IMR-90 (cell line): ENCODE data around the gene TENM3. TPM values are rescaled to one million over a fixed set of nuclear protein-coding genes. Genes with fewer than 3 reads are reported as not detected.

Experiments used
- ATAC-seq: fragments of 200-7000 bp; cut with Tn5 transposase; 2 replicates; pipeline ENCODE4 v1.9.1; 2020; ENCODE audit warnings: low read depth, mild to moderate bottlenecking, moderate library complexity
- BruUV-seq: library from RNA; stranded (reverse); fragments of 400-500 nt; replicated peaks from 2 replicates; lab custom pipeline; 2021; lab: Mats Ljungman, UMichigan
- CTCF ChIA-PET: fragments of 300-600 bp; formaldehyde crosslinking; extraction: SDS; loops from one replicate; lab custom pipeline; 2021; ENCODE audit warnings: antibody characterized with exemption; lab: Yijun Ruan, JAX
- POLR2A ChIA-PET: fragments of 300-600 bp; sonication (Branson Sonifier 250); formaldehyde crosslinking; loops from one replicate; lab custom pipeline; 2022; ENCODE audit warnings: antibody characterized with exemption; ENCODE audit not compliant: unreplicated experiment; lab: Charles Lee
- DNase-seq: peaks from one replicate; pipeline ENCODE4 v3.0.0; 2013
- H2AFZ ChIP-seq: replicated peaks from 2 replicates; pipeline ENCODE3; 2013; ENCODE audit warnings: low read length, mild to moderate bottlenecking; ENCODE audit not compliant: poor library complexity
- H2AK5ac ChIP-seq: 2 replicates; pipeline ENCODE4 v1.6.1; 2013; ENCODE audit warnings: low read depth, low read length, inconsistent platforms
- H2AK9ac ChIP-seq: replicated peaks from 2 replicates; pipeline ENCODE3; 2013; ENCODE audit warnings: mild to moderate bottlenecking, low read depth, low read length, moderate library complexity; ENCODE audit not compliant: poor library complexity
- H2BK120ac ChIP-seq: 2 replicates; pipeline ENCODE4 v1.6.1; 2013; ENCODE audit warnings: low read depth, low read length, inconsistent platforms
- H2BK15ac ChIP-seq: 3 replicates; pipeline ENCODE4 v1.6.1; 2013; ENCODE audit warnings: low read depth, low read length, inconsistent platforms
- H2BK20ac ChIP-seq: 2 replicates; pipeline ENCODE4 v1.6.1; 2013; ENCODE audit warnings: low read depth, mild to moderate bottlenecking, inconsistent platforms, low read length, moderate library complexity
- H2BK5ac ChIP-seq: 2 replicates; pipeline ENCODE4 v1.6.1; 2013; ENCODE audit warnings: mild to moderate bottlenecking, low read depth, low read length, inconsistent platforms; ENCODE audit not compliant: poor library complexity, severe bottlenecking
- H3K14ac ChIP-seq: replicated peaks from 2 replicates; pipeline ENCODE4 v1.6.1; 2013; ENCODE audit warnings: low read depth, low read length, inconsistent platforms
- H3K18ac ChIP-seq: 2 replicates; pipeline ENCODE4 v1.6.1; 2013; ENCODE audit warnings: low read depth, low read length, control low read depth
- H3K23ac ChIP-seq: 2 replicates; pipeline ENCODE4 v1.6.1; 2013; ENCODE audit warnings: low read depth, low read length, inconsistent platforms
- H3K27ac ChIP-seq: 2 replicates; pipeline ENCODE4 v1.5.1; 2013; ENCODE audit warnings: mild to moderate bottlenecking, control low read depth, low read length; ENCODE audit not compliant: insufficient read depth
- H3K27me3 ChIP-seq: 2 replicates; pipeline ENCODE4 v1.6.1; 2013; ENCODE audit warnings: low read length; ENCODE audit not compliant: control insufficient read depth, insufficient read depth
- H3K36me3 ChIP-seq: 2 replicates; pipeline ENCODE4 v1.6.1; 2013; ENCODE audit warnings: low read length, mixed read lengths; ENCODE audit not compliant: control insufficient read depth, insufficient read depth
- H3K4ac ChIP-seq: 2 replicates; pipeline ENCODE4 v1.6.1; 2013; ENCODE audit warnings: low read depth, low read length, inconsistent platforms
- H3K4me1 ChIP-seq: 2 replicates; pipeline ENCODE4 v1.6.1; 2013; ENCODE audit warnings: low read length, mixed read lengths; ENCODE audit not compliant: control insufficient read depth, insufficient read depth
- H3K4me2 ChIP-seq: 2 replicates; pipeline ENCODE4 v1.6.1; 2013; ENCODE audit warnings: low read depth, mild to moderate bottlenecking, control low read depth, low read length, moderate library complexity
- H3K4me3 ChIP-seq: 2 replicates; pipeline ENCODE4 v1.5.1; 2013; ENCODE audit warnings: low read depth, mild to moderate bottlenecking, control low read depth, low read length, moderate library complexity; ENCODE audit not compliant: insufficient read depth
- H3K56ac ChIP-seq: 2 replicates; pipeline ENCODE4 v1.6.1; 2013; ENCODE audit warnings: low read length, inconsistent platforms; ENCODE audit not compliant: insufficient read depth; ENCODE audit errors: extremely low read depth
- H3K79me1 ChIP-seq, 2 experiments: 2 replicates each; pipeline ENCODE4 v1.6.1; 2013; ENCODE audit warnings: low read length in 2 of 2, inconsistent platforms in 1 of 2, low read depth in 1 of 2
- H3K9ac ChIP-seq: 2 replicates; pipeline ENCODE4 v1.6.1; 2013; ENCODE audit warnings: low read depth, low read length, control low read depth
- H3K9me1 ChIP-seq: 2 replicates; pipeline ENCODE4 v1.6.1; 2013; ENCODE audit warnings: low read length, inconsistent platforms; ENCODE audit not compliant: insufficient read depth
- H3K9me3 ChIP-seq: 2 replicates; pipeline ENCODE4 v1.6.1; 2013; ENCODE audit warnings: low read length; ENCODE audit not compliant: control insufficient read depth, insufficient read depth
- H4K20me1 ChIP-seq: 2 replicates; pipeline ENCODE4 v1.6.1; 2013; ENCODE audit warnings: low read length, inconsistent platforms; ENCODE audit not compliant: insufficient read depth
- H4K5ac ChIP-seq: 2 replicates; pipeline ENCODE4 v1.6.1; 2013; ENCODE audit warnings: mild to moderate bottlenecking, low read depth, low read length, control low read depth
- H4K8ac ChIP-seq, 2 experiments: 2 replicates each; pipeline ENCODE4 v1.6.1; 2013; ENCODE audit warnings: low read depth in 2 of 2, low read length in 2 of 2, control low read depth in 1 of 2, inconsistent platforms in 1 of 2
- H4K91ac ChIP-seq: 2 replicates; pipeline ENCODE4 v1.6.1; 2013; ENCODE audit warnings: low read depth, low read length, inconsistent platforms; ENCODE audit not compliant: insufficient read depth
- BHLHE40 ChIP-seq: fragments of 150-350 bp; IDR thresholded peaks from 2 replicates; pipeline ENCODE4 v1.6.1; 2016; ENCODE audit warnings: mild to moderate bottlenecking, low read depth, low read length
- CEBPB ChIP-seq: IDR thresholded peaks from 2 replicates; pipeline ENCODE4 v1.6.1; 2012; ENCODE audit warnings: low read depth, low read length, improper control_type of control experiment
- FOS ChIP-seq: fragments of 150-350 bp; IDR thresholded peaks from 2 replicates; pipeline ENCODE4 v1.6.1; 2016; ENCODE audit warnings: low read depth, low read length
- MAFK ChIP-seq: IDR thresholded peaks from 2 replicates; pipeline ENCODE4 v1.6.1; 2012; ENCODE audit warnings: low read depth, low read length, improper control_type of control experiment
- MAZ ChIP-seq: IDR thresholded peaks from 2 replicates; pipeline ENCODE4 v1.6.1; 2012; ENCODE audit warnings: low read depth, mild to moderate bottlenecking, low read length, improper control_type of control experiment, moderate library complexity, borderline replicate concordance
- MXI1 ChIP-seq: IDR thresholded peaks from 2 replicates; pipeline ENCODE4 v1.6.1; 2012; ENCODE audit warnings: low read depth, mild to moderate bottlenecking, low read length, moderate library complexity, borderline replicate concordance
- NFE2L2 ChIP-seq: fragments of 150-350 bp; IDR thresholded peaks from 2 replicates; pipeline ENCODE4 v1.6.1; 2016; ENCODE audit warnings: low read depth, mild to moderate bottlenecking, low read length
- POLR2A ChIP-seq: IDR thresholded peaks from 2 replicates; pipeline ENCODE4 v1.6.1; 2012; ENCODE audit warnings: mild to moderate bottlenecking, low read depth, low read length
- RAD21 ChIP-seq: IDR thresholded peaks from 2 replicates; pipeline ENCODE4 v1.6.1; 2012; ENCODE audit warnings: low read length, improper control_type of control experiment
- RCOR1 ChIP-seq: IDR thresholded peaks from 2 replicates; pipeline ENCODE4 v1.6.1; 2012; ENCODE audit warnings: mild to moderate bottlenecking, low read length, improper control_type of control experiment; ENCODE audit not compliant: insufficient replicate concordance
- RFX5 ChIP-seq: IDR thresholded peaks from 2 replicates; pipeline ENCODE4 v1.8.0; 2012; ENCODE audit warnings: low read depth, mild to moderate bottlenecking, low read length, moderate library complexity
- WGBS, 2 experiments: methylation state at CpG; one replicate each; pipeline versions ENCODE4 v1.1.5 to v1.1.7; 2013; ENCODE audit warnings: missing lambda C conversion rate in 2 of 2; ENCODE audit not compliant: insufficient read length in 1 of 2; ENCODE audit errors: extremely low coverage in 2 of 2; 5-methylcytosine and 5-hydroxymethylcytosine counted together
- dilution Hi-C: fragments of 300-500 bp; cut with HindIII; formaldehyde crosslinking; loops from one replicate; pipeline ENCODE4 v1.14.3; 2018; ENCODE audit warnings: low sequenced_read_pairs; ENCODE audit not compliant: unreplicated experiment
- in situ Hi-C: fragments of 300-500 bp; cut with MboI; formaldehyde crosslinking; loops from 3 replicates; pipeline ENCODE4 v1.14.3; 2019; ENCODE audit warnings: low sequenced_read_pairs, inconsistent platforms, mixed read lengths
- intact Hi-C: fragments of 100-400 bp; cut with micrococcal nuclease; formaldehyde crosslinking; loops from 2 replicates; pipeline ENCODE4 v1.10.0; 2022
- polyA plus RNA-seq, 3 experiments: library from polyadenylated mRNA; depleted of rRNA; stranded (reverse); fragments of >200 nt; gene quantifications; 2 replicates each; pipeline ENCODE4 v1.2.3, GENCODE V29; 2012; ENCODE audit warnings: low replicate concordance in 1 of 3
- total RNA-seq: library from RNA; depleted of rRNA; stranded (reverse); fragments of >200 nt; gene quantifications from 2 replicates; pipeline ENCODE4 v1.2.3, GENCODE V29; 2012
- TF ChIP-seq, protein P1 (sequence below): conservative IDR thresholded peaks from 2 replicates; pipeline ENCODE4 v1.5.1; 2012; ENCODE audit warnings: mild to moderate bottlenecking, low read depth, low read length, improper control_type of control experiment
- TF ChIP-seq, protein P2 (sequence below): fragments of 150-350 bp; IDR thresholded peaks from 2 replicates; pipeline ENCODE4 v1.6.1; 2016; ENCODE audit warnings: low read depth, mild to moderate bottlenecking, low read length, moderate library complexity, borderline replicate concordance

TENM3 gene
- total and polyA plus RNA-seq, 2 of the 4 experiments (the other 2 are of a cell fraction) = 29.9 to 173 TPM

DNA sequence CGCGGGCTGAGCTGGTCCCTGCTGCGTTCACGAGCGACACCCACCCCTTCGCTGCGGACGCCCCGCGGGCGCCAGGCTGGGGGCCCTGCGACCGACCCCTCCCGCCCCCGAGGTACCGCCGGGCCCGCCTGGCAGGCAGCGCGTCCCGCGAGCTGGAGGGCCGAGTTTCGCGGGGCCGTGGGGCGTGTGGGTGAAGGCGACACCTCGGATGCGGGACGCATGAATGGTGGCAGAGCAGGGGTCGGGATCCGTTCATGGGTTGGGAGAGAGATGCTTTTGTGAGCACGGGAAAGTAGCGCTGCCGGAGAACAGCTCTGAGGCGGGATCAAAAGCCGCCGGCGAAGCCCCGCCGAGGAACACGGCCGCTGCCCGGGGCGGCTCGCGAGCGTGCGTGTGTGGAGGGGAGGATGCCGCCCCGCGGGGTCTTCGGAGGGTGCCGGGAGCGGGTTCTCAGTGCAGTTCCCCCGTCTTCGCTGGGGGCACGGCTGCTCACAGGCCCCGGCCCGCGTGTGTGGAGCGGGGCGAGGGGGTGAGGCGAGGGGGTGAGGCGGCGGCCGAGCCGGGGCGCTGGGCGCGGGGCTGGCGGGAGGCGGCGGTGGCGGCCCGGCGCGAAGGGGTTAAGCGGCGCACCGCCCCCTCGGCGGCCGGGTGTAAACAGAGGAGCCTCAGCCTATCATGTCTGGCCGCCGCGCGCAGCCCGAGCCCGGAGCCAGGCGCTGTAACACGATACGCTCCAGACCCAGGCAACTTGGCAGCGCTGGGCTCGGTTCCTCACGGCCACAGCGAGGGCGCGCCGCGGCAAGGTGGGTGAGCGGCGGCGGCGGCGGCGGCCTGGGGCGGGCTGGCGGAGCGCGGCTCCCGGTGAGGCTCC is 205.3 kb downstream of the TENM3 start:
- peak overlapping the region; percentile 4; the same call in 1 of the 2 replicates for H3K4ac ChIP-seq
- H3K14ac ChIP-seq = no peak overlapping the region
- no peaks in the 10 kb centered on the region for H3K9me3 ChIP-seq
- no peaks in the 10 kb centered on the region for H3K27me3 ChIP-seq
- H3K9ac ChIP-seq = peak overlapping the region; percentile 79
- dilution Hi-C loops = no loop called here
- WGBS, 2 experiments = 0% methylated on average over 18 of the region's 113 CpGs; no CpG with 5 or more reads in 1 of the 2 experiments
- H3K27ac ChIP-seq = peak overlapping the region; percentile 50
- peak overlapping the region in 1 of 2 experiments; percentile 68; a peak in 2 of 4 replicates for H4K8ac ChIP-seq
- intact Hi-C loops = loop anchor here (1.0 to 10.0 kb wide), 5 partner anchors 211 to 1306 kb away; no protein-coding TSS in a partner anchor
- no peak overlapping the region for H4K91ac ChIP-seq
- H2BK15ac ChIP-seq = no peak overlapping the region
- peak overlapping the region; percentile 62 for H3K4me3 ChIP-seq
- no peak overlapping the region for H2BK20ac ChIP-seq
- H3K4me2 ChIP-seq = peak overlapping the region; percentile 81
- no peak overlapping the region for H3K56ac ChIP-seq
- POLR2A ChIA-PET = no interaction called here
- no peak overlapping the region for H3K23ac ChIP-seq
- no TSS peak for BruUV-seq
- in situ Hi-C loops = no loop called here
- no peaks in the 10 kb centered on the region for H3K4me1 ChIP-seq
- no peak overlapping the region for H2AK5ac ChIP-seq
- peak overlapping the region; percentile 95 for H2AFZ ChIP-seq
- ATAC-seq = peak; percentile 98
- H2BK5ac ChIP-seq = peak overlapping the region; percentile 34
- no peaks in the 10 kb centered on the region for H4K20me1 ChIP-seq
- no peaks in the 10 kb centered on the region for H3K9me1 ChIP-seq
- peak overlapping the region; percentile 34; the same call in 1 of the 2 replicates for H3K18ac ChIP-seq
- no peak overlapping the region for H4K5ac ChIP-seq
- H2BK120ac ChIP-seq = peak overlapping the region; percentile 65; the same call in 1 of the 2 replicates
- H3K36me3 ChIP-seq = no peaks in the 10 kb centered on the region
- H2AK9ac ChIP-seq = peak overlapping the region; percentile 86
- H3K79me1 ChIP-seq = peaks cover 8 to 9% of the 10 kb centered on the region in 2 experiments; a peak in 3 of 4 replicates
- CTCF ChIA-PET = interaction anchor here (1.0 kb wide), 1 partner anchor 813 kb away, joined by 3 read pairs; no protein-coding TSS in a partner anchor
- peak; percentile 93 for DNase-seq
- TF ChIP-seq MXI1 (no peak; the same call in 1 of the 2 replicates), RAD21 (0 out of 2 replicates have a peak, but pooled peaks have one; percentile 13), CEBPB (no peak), MAFK (no peak), FOS (0 out of 2 replicates have a peak, but pooled peaks have one; percentile 2), NFE2L2 (no peak), POLR2A (peak; percentile 61; the same call in 1 of the 2 replicates), MAZ (peak; percentile 81; the same call in 1 of the 2 replicates), RFX5 (no peak), BHLHE40 (no peak; the same call in 1 of the 2 replicates), RCOR1 (no peak)
- TF ChIP-seq, protein P1, sequence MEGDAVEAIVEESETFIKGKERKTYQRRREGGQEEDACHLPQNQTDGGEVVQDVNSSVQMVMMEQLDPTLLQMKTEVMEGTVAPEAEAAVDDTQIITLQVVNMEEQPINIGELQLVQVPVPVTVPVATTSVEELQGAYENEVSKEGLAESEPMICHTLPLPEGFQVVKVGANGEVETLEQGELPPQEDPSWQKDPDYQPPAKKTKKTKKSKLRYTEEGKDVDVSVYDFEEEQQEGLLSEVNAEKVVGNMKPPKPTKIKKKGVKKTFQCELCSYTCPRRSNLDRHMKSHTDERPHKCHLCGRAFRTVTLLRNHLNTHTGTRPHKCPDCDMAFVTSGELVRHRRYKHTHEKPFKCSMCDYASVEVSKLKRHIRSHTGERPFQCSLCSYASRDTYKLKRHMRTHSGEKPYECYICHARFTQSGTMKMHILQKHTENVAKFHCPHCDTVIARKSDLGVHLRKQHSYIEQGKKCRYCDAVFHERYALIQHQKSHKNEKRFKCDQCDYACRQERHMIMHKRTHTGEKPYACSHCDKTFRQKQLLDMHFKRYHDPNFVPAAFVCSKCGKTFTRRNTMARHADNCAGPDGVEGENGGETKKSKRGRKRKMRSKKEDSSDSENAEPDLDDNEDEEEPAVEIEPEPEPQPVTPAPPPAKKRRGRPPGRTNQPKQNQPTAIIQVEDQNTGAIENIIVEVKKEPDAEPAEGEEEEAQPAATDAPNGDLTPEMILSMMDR = no peak
- TF ChIP-seq, protein P2, sequence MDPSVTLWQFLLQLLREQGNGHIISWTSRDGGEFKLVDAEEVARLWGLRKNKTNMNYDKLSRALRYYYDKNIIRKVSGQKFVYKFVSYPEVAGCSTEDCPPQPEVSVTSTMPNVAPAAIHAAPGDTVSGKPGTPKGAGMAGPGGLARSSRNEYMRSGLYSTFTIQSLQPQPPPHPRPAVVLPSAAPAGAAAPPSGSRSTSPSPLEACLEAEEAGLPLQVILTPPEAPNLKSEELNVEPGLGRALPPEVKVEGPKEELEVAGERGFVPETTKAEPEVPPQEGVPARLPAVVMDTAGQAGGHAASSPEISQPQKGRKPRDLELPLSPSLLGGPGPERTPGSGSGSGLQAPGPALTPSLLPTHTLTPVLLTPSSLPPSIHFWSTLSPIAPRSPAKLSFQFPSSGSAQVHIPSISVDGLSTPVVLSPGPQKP = no peak
